H9 (cell line): Measurements from ENCODE around the gene TMC8. TPM values are rescaled to one million over a fixed set of nuclear protein-coding genes. Genes with fewer than 3 reads are reported as not detected.

Experiments used
- DNase-seq: peaks from one replicate; pipeline ENCODE4 v3.0.0-alpha.2; 2017
- H2AFZ ChIP-seq: one replicate; pipeline ENCODE4 v1.6.1; 2013; ENCODE audit warnings: mild to moderate bottlenecking, low read length, control low read depth, moderate library complexity
- H2AK5ac ChIP-seq: 2 replicates; pipeline ENCODE4 v1.6.1; 2013; ENCODE audit warnings: low read length, control low read depth, mixed read lengths; ENCODE audit not compliant: insufficient read length
- H2BK120ac ChIP-seq: one replicate; pipeline ENCODE4 v1.6.1; 2013; ENCODE audit warnings: low read depth, mild to moderate bottlenecking, low read length, control low read depth, inconsistent platforms; ENCODE audit not compliant: poor library complexity, severe bottlenecking
- H2BK12ac ChIP-seq: 2 replicates; pipeline ENCODE4 v1.6.1; 2013; ENCODE audit warnings: low read length, control low read depth, mixed read lengths, low read depth; ENCODE audit not compliant: insufficient read length
- H2BK15ac ChIP-seq: 2 replicates; pipeline ENCODE4 v1.6.1; 2013; ENCODE audit warnings: low read depth, low read length, control low read depth
- H2BK20ac ChIP-seq: one replicate; pipeline ENCODE4 v1.6.1; 2013; ENCODE audit warnings: low read depth, mild to moderate bottlenecking, low read length, control low read depth, inconsistent platforms; ENCODE audit not compliant: poor library complexity, severe bottlenecking
- H2BK5ac ChIP-seq: 2 replicates; pipeline ENCODE4 v1.6.1; 2013; ENCODE audit warnings: low read length, control low read depth, mixed read lengths; ENCODE audit not compliant: insufficient read length
- H3K14ac ChIP-seq: 2 replicates; pipeline ENCODE4 v1.6.1; 2013; ENCODE audit warnings: low read length, control low read depth; ENCODE audit not compliant: insufficient read depth
- H3K18ac ChIP-seq: 2 replicates; pipeline ENCODE4 v1.6.1; 2013; ENCODE audit warnings: low read depth, mild to moderate bottlenecking, mixed read lengths, low read length, control low read depth; ENCODE audit not compliant: insufficient read length
- H3K23ac ChIP-seq: 2 replicates; pipeline ENCODE4 v1.6.1; 2013; ENCODE audit warnings: low read length, control low read depth, mixed read lengths, low read depth; ENCODE audit not compliant: insufficient read length
- H3K23me2 ChIP-seq: 2 replicates; pipeline ENCODE4 v1.6.1; 2013; ENCODE audit warnings: low read depth, mild to moderate bottlenecking, mixed read lengths, low read length, control low read depth; ENCODE audit not compliant: insufficient read length, poor library complexity, severe bottlenecking
- H3K27ac ChIP-seq: 2 replicates; pipeline ENCODE4 v1.5.1; 2013; ENCODE audit warnings: low read length, control low read depth, mixed read lengths, low read depth; ENCODE audit not compliant: insufficient read length
- H3K27me3 ChIP-seq: 2 replicates; pipeline ENCODE4 v1.6.1; 2013; ENCODE audit warnings: low read length, control low read depth, inconsistent platforms; ENCODE audit not compliant: insufficient read depth
- H3K4ac ChIP-seq: 2 replicates; pipeline ENCODE4 v1.6.1; 2013; ENCODE audit warnings: low read depth, mild to moderate bottlenecking, control low read depth, inconsistent platforms, low read length, moderate library complexity
- H3K4me1 ChIP-seq: 2 replicates; pipeline ENCODE4 v1.6.1; 2013; ENCODE audit warnings: low read length, control low read depth, inconsistent platforms; ENCODE audit not compliant: insufficient read depth
- H3K4me2 ChIP-seq: 2 replicates; pipeline ENCODE4 v1.6.1; 2013; ENCODE audit warnings: low read length, control low read depth, mixed read lengths; ENCODE audit not compliant: insufficient read length, insufficient read depth
- H3K56ac ChIP-seq: 2 replicates; pipeline ENCODE4 v1.6.1; 2013; ENCODE audit warnings: low read depth, mild to moderate bottlenecking, mixed read lengths, low read length, control low read depth; ENCODE audit not compliant: insufficient read length
- H3K79me1 ChIP-seq: 2 replicates; pipeline ENCODE4 v1.6.1; 2013; ENCODE audit warnings: low read depth, mild to moderate bottlenecking, moderate library complexity, low read length, control low read depth, inconsistent platforms; ENCODE audit not compliant: insufficient read depth, poor library complexity, severe bottlenecking
- H3K79me2 ChIP-seq: 2 replicates; pipeline ENCODE4 v1.6.1; 2013; ENCODE audit warnings: low read length, control low read depth, inconsistent platforms; ENCODE audit not compliant: insufficient read depth
- H3K9ac ChIP-seq: 2 replicates; pipeline ENCODE4 v1.6.1; 2013; ENCODE audit warnings: low read length, control low read depth, mixed read lengths; ENCODE audit not compliant: insufficient read length; ENCODE audit errors: extremely low read depth
- H3K9me3 ChIP-seq: one replicate; pipeline ENCODE4 v1.6.1; 2013; ENCODE audit warnings: low read depth, low read length, inconsistent platforms; ENCODE audit not compliant: control insufficient read depth
- H3T11ph ChIP-seq: one replicate; pipeline ENCODE4 v1.6.1; 2013; ENCODE audit warnings: mild to moderate bottlenecking, low read length, control low read depth, inconsistent platforms
- H4K20me1 ChIP-seq: one replicate; pipeline ENCODE4 v1.6.1; 2013; ENCODE audit not compliant: control insufficient read depth, insufficient read length, insufficient read depth
- H4K5ac ChIP-seq: 2 replicates; pipeline ENCODE4 v1.6.1; 2013; ENCODE audit warnings: low read depth, mild to moderate bottlenecking, mixed read lengths, low read length, control low read depth; ENCODE audit not compliant: insufficient read length
- H4K8ac ChIP-seq: replicated peaks from 2 replicates; pipeline ENCODE4 v1.6.1; 2013; ENCODE audit warnings: low read length, control low read depth, mixed read lengths, low read depth; ENCODE audit not compliant: insufficient read length
- H4K91ac ChIP-seq: 2 replicates; pipeline ENCODE4 v1.6.1; 2013; ENCODE audit warnings: low read depth, mild to moderate bottlenecking, moderate library complexity, mixed read lengths, low read length, control low read depth; ENCODE audit not compliant: insufficient read length
- H3K27ac Mint-ChIP-seq, 3 experiments: 2 replicates in 2 of 3; 3 replicates in 1 of 3; pipeline ENCODE4 v1.8.0; 2020 to 2021; ENCODE audit warnings: mixed read lengths in 3 of 3, mild to moderate bottlenecking in 1 of 3, moderate library complexity in 1 of 3
- H3K27me3 Mint-ChIP-seq: 2 replicates; pipeline ENCODE4 v1.8.0; 2021; ENCODE audit warnings: low read depth, mild to moderate bottlenecking, moderate library complexity, mixed read lengths
- H3K36me3 Mint-ChIP-seq, 3 experiments: 2 replicates in 2 of 3; 3 replicates in 1 of 3; pipeline ENCODE4 v1.8.0; 2020 to 2021; ENCODE audit warnings: low read depth in 3 of 3, mixed read lengths in 3 of 3; ENCODE audit not compliant: insufficient read depth in 1 of 3
- H3K4me1 Mint-ChIP-seq, 2 experiments: 2 replicates each; pipeline ENCODE4 v1.8.0; 2020; ENCODE audit warnings: mixed read lengths in 2 of 2
- H3K4me3 Mint-ChIP-seq, 2 experiments: 2 replicates in 1 of 2; 3 replicates in 1 of 2; pipeline ENCODE4 v1.8.0; 2020 to 2021; ENCODE audit warnings: mild to moderate bottlenecking in 2 of 2, mixed read lengths in 2 of 2, moderate library complexity in 1 of 2
- H3K9me3 Mint-ChIP-seq, 2 experiments: 2 replicates in 1 of 2; 3 replicates in 1 of 2; pipeline ENCODE4 v1.8.0; 2020; ENCODE audit warnings: mild to moderate bottlenecking in 2 of 2, mixed read lengths in 2 of 2, moderate library complexity in 1 of 2
- WGBS: extraction: QIAGEN DNeasy Blood & Tissue Kit; methylation state at CpG from one replicate; pipeline ENCODE4 v1.1.7; 2013; ENCODE audit warnings: missing lambda C conversion rate, low lambda C conversion rate, mixed read lengths; ENCODE audit not compliant: insufficient read length; ENCODE audit errors: extremely low coverage; 5-methylcytosine and 5-hydroxymethylcytosine counted together
- total RNA-seq: library from RNA; stranded (reverse); gene quantifications from 2 replicates; pipeline ENCODE4 v1.2.1, GENCODE V29; 2021
- TF ChIP-seq, protein P1 (sequence below): fragments of 200-600 bp; sonication (generic); conservative IDR thresholded peaks from 3 replicates; pipeline ENCODE4 v1.8.0; 2021; ENCODE audit warnings: antibody characterized with exemption, mild to moderate bottlenecking

Gene TMC8
- total RNA-seq, 1 experiment from 2014 or later = 1.0 TPM

GRCh38 chr17:78125976-78126894, 4.3 kb upstream of the TMC8 start:
- H3K79me1 ChIP-seq = no peaks in the 10 kb centered on the region

More at GRCh38 chr17:78125976-78126894, 4.3 kb upstream of the TMC8 start:
- DNase-seq = no peak
- Mint-ChIP-seq H3K27ac (no peak overlapping the region; a peak in 1 of 7 replicates), H3K36me3 (peaks cover 7 to 22% (median 17%) of the 10 kb centered on the region in 3 experiments), H3K9me3 (no peaks in the 10 kb centered on the region; a peak in 2 of 5 replicates), H3K27me3 (peaks cover 4% of the 10 kb centered on the region), H3K4me1 (peaks cover 24% of the 10 kb centered on the region in 2 experiments), H3K4me3 (no peak overlapping the region; a peak in 2 of 5 replicates)
- Histone ChIP-seq H3K9me3 (no peaks in the 10 kb centered on the region), H3K56ac (no peak overlapping the region), H3K14ac (no peak overlapping the region; the same call in 1 of the 2 replicates), H3T11ph (no peak overlapping the region), H4K5ac (no peak overlapping the region), H3K23ac (no peak overlapping the region), H3K27ac (no peak overlapping the region), H3K4ac (no peak overlapping the region), H4K91ac (no peak overlapping the region), H2BK5ac (no peak overlapping the region), H3K27me3 (no peaks in the 10 kb centered on the region; the same call in 1 of the 2 replicates), H2BK120ac (no peak overlapping the region), H3K79me2 (no peaks in the 10 kb centered on the region; the same call in 1 of the 2 replicates), H2BK15ac (no peak overlapping the region), H3K9ac (no peak overlapping the region), H3K4me1 (peaks cover 10% of the 10 kb centered on the region; the same call in 1 of the 2 replicates), H3K23me2 (peaks cover 19% of the 10 kb centered on the region), H2BK20ac (no peak overlapping the region), H4K20me1 (no peaks in the 10 kb centered on the region), H3K4me2 (no peak overlapping the region), H3K18ac (no peak overlapping the region), H2AK5ac (no peak overlapping the region), H2AFZ (no peak overlapping the region), H4K8ac (no peak overlapping the region), H2BK12ac (no peak overlapping the region)
- no CpG with 5 or more reads among the region's 25 CpGs for WGBS
- TF ChIP-seq, protein P1, sequence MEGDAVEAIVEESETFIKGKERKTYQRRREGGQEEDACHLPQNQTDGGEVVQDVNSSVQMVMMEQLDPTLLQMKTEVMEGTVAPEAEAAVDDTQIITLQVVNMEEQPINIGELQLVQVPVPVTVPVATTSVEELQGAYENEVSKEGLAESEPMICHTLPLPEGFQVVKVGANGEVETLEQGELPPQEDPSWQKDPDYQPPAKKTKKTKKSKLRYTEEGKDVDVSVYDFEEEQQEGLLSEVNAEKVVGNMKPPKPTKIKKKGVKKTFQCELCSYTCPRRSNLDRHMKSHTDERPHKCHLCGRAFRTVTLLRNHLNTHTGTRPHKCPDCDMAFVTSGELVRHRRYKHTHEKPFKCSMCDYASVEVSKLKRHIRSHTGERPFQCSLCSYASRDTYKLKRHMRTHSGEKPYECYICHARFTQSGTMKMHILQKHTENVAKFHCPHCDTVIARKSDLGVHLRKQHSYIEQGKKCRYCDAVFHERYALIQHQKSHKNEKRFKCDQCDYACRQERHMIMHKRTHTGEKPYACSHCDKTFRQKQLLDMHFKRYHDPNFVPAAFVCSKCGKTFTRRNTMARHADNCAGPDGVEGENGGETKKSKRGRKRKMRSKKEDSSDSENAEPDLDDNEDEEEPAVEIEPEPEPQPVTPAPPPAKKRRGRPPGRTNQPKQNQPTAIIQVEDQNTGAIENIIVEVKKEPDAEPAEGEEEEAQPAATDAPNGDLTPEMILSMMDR = no peak
